GM23338 (cell line): Measurements from ENCODE around the gene PPP2R2D.

ENCODE experiments used
- EZH2 ChIP-seq: fragments of 200-600 bp; sonication (generic); IDR thresholded peaks from one replicate; pipeline ENCODE4 v1.8.0; 2017; ENCODE audit warnings: antibody characterized with exemption, mild to moderate bottlenecking, low read depth; ENCODE audit not compliant: unreplicated experiment
- JUNB ChIP-seq: IDR thresholded peaks from one replicate; pipeline ENCODE4 v1.6.1; 2016; ENCODE audit warnings: antibody characterized with exemption; ENCODE audit not compliant: unreplicated experiment
- POLR2AphosphoS5 ChIP-seq: IDR thresholded peaks from 2 replicates; pipeline ENCODE4 v1.6.1; 2016; ENCODE audit warnings: antibody characterized with exemption, low read depth
- REST ChIP-seq: IDR thresholded peaks from one replicate; pipeline ENCODE4 v1.6.1; 2018; ENCODE audit warnings: antibody characterized with exemption; ENCODE audit not compliant: unreplicated experiment
- TF ChIP-seq, protein P1 (sequence below), 2 experiments: fragments of 200-600 bp in 1 of 2; sonication (generic) in 1 of 2; conservative IDR thresholded peaks; 2 replicates each; pipeline versions ENCODE4 v1.5.1 to v1.6.1; 2016 to 2017; ENCODE audit warnings: antibody characterized with exemption in 2 of 2, low read depth in 2 of 2, mild to moderate bottlenecking in 2 of 2, moderate library complexity in 1 of 2

GRCh38 chr10:131996466-131997365 is 95.9 kb downstream of the PPP2R2D start:
- TF ChIP-seq, protein P1, sequence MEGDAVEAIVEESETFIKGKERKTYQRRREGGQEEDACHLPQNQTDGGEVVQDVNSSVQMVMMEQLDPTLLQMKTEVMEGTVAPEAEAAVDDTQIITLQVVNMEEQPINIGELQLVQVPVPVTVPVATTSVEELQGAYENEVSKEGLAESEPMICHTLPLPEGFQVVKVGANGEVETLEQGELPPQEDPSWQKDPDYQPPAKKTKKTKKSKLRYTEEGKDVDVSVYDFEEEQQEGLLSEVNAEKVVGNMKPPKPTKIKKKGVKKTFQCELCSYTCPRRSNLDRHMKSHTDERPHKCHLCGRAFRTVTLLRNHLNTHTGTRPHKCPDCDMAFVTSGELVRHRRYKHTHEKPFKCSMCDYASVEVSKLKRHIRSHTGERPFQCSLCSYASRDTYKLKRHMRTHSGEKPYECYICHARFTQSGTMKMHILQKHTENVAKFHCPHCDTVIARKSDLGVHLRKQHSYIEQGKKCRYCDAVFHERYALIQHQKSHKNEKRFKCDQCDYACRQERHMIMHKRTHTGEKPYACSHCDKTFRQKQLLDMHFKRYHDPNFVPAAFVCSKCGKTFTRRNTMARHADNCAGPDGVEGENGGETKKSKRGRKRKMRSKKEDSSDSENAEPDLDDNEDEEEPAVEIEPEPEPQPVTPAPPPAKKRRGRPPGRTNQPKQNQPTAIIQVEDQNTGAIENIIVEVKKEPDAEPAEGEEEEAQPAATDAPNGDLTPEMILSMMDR (conservative IDR thresholded peaks at IDR 0.05; ENCODE audit: low read depth in 2 of 2) = no peak
- TF ChIP-seq POLR2AphosphoS5 (no peak), REST (no peak), JUNB (no peak), EZH2 (no peak)
